ENCODE measurements around the gene CNN1. TPM values are rescaled to one million over a fixed set of nuclear protein-coding genes. Genes with fewer than 3 reads are reported as not detected.

The CNN1 gene
- total RNA-seq, 1 experiment from 2014 or later, result 15.7 TPM

DNA sequence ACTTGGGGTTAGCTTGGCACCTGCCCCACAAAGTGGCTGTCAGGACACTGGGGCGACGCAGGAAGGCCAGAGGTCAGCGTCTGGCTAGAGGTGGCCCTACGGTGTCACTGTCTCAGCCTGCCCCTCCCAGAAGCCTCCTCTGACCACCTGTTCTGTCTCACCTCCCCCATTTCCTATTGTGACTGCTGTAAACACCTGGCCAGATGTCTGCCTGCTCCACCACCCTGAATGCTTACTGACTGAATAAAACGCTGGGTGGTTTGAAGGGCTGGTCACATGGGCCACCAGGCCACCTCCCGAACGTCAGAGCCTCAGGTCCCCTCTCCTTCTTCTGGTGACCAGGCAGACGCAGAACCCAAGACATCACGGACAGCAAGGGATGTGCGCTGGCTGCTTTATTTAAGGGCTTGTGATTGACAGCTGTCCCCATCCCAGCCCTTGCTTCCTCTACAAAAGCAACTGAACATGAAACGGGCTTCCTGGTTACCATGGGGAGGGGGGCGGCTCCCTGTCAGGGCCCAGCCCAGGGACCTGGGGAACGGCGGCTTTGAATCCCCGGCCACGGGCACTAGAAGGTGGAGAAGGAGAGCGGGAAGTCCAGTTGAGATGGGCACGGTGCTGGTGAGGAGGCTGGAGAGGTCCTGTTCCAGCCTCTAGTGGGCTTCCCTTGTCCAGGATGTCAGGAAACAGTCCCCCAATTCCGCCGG is 14.2 kb downstream of the CNN1 start:
- Histone ChIP-seq H2AK5ac (ENCODE audit: insufficient read length, low read length) (no peak overlapping the region), H4K91ac (ENCODE audit: insufficient read length, low read depth, low read length) (no peak overlapping the region), H2AFZ (ENCODE audit: low read length) (no peak overlapping the region), H3K9ac (ENCODE audit: extremely low read depth, insufficient read length, low read length) (no peak overlapping the region), H2BK12ac (ENCODE audit: insufficient read length, low read depth, low read length) (no peak overlapping the region), H3K14ac (ENCODE audit: insufficient read depth, low read length) (no peak overlapping the region), H3K79me2 (ENCODE audit: insufficient read depth, low read length) (peaks cover 6% of the 10 kb centered on the region; the same call in 1 of the 2 replicates), H3K56ac (ENCODE audit: insufficient read length, low read depth, low read length) (no peak overlapping the region), H2BK5ac (ENCODE audit: insufficient read length, low read length) (no peak overlapping the region), H3K4me1 (ENCODE audit: insufficient read depth, low read length) (no peaks in the 10 kb centered on the region), H3K27me3 (ENCODE audit: insufficient read depth, low read length) (no peaks in the 10 kb centered on the region), H2BK20ac (ENCODE audit: low read depth, low read length, poor library complexity, severe bottlenecking) (no peak overlapping the region), H3K79me1 (ENCODE audit: insufficient read depth, low read depth, low read length, poor library complexity, severe bottlenecking) (peaks cover 2% of the 10 kb centered on the region), H2BK120ac (ENCODE audit: low read depth, low read length, poor library complexity, severe bottlenecking) (no peak overlapping the region), H4K8ac (replicated peaks; ENCODE audit: insufficient read length, low read depth, low read length) (no peak overlapping the region), H3K4ac (ENCODE audit: low read depth, low read length) (no peak overlapping the region), H3K23ac (ENCODE audit: insufficient read length, low read depth, low read length) (no peak overlapping the region), H3K23me2 (ENCODE audit: insufficient read length, low read depth, low read length, poor library complexity, severe bottlenecking) (no peaks in the 10 kb centered on the region), H4K20me1 (ENCODE audit: control insufficient read depth, insufficient read depth, insufficient read length) (no peaks in the 10 kb centered on the region), H2BK15ac (ENCODE audit: low read depth, low read length) (no peak overlapping the region), H4K5ac (ENCODE audit: insufficient read length, low read depth, low read length) (no peak overlapping the region), H3K9me3 (ENCODE audit: control insufficient read depth, low read depth, low read length) (no peaks in the 10 kb centered on the region), H3K4me2 (ENCODE audit: insufficient read depth, insufficient read length, low read length) (no peak overlapping the region), H3K18ac (ENCODE audit: insufficient read length, low read depth, low read length) (no peak overlapping the region), H3T11ph (ENCODE audit: low read length) (no peak overlapping the region), H3K27ac (ENCODE audit: insufficient read length, low read depth, low read length) (no peak overlapping the region)
- Mint-ChIP-seq H3K27me3 (ENCODE audit: low read depth) (no peaks in the 10 kb centered on the region), H3K9me3 (no peaks in the 10 kb centered on the region), H3K4me1 (peaks cover 1% of the 10 kb centered on the region in 2 experiments), H3K36me3 (ENCODE audit: insufficient read depth in 1 of 3, low read depth in 3 of 3) (peaks cover 15 to 37% (median 29%) of the 10 kb centered on the region in 3 experiments; a peak in 6 of 7 replicates), H3K27ac (peak overlapping the region in 1 of 3 experiments; percentile 44; a peak in 1 of 7 replicates), H3K4me3 (no peak overlapping the region)
- TF ChIP-seq, protein P1, sequence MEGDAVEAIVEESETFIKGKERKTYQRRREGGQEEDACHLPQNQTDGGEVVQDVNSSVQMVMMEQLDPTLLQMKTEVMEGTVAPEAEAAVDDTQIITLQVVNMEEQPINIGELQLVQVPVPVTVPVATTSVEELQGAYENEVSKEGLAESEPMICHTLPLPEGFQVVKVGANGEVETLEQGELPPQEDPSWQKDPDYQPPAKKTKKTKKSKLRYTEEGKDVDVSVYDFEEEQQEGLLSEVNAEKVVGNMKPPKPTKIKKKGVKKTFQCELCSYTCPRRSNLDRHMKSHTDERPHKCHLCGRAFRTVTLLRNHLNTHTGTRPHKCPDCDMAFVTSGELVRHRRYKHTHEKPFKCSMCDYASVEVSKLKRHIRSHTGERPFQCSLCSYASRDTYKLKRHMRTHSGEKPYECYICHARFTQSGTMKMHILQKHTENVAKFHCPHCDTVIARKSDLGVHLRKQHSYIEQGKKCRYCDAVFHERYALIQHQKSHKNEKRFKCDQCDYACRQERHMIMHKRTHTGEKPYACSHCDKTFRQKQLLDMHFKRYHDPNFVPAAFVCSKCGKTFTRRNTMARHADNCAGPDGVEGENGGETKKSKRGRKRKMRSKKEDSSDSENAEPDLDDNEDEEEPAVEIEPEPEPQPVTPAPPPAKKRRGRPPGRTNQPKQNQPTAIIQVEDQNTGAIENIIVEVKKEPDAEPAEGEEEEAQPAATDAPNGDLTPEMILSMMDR (conservative IDR thresholded peaks at IDR 0.05), result no peak
- DNase-seq, result no peak
- WGBS (ENCODE audit: extremely low coverage, insufficient read length, low lambda C conversion rate), result no CpG with 5 or more reads among the region's 20 CpGs
